IPS-NIHi7 (cell line): Measurements from ENCODE around the gene EMSY.
"Not testable (repeated sequence)": the region's sequence is repeated elsewhere in the genome, so short reads cannot be mapped to it uniquely, and the experiment has no call there.

Experiments used
- DNase-seq: peaks from one replicate; pipeline ENCODE4 v3.0.0; 2012; ENCODE audit warnings: mixed read lengths; ENCODE audit errors: extremely low spot score

The EMSY gene, protein sequence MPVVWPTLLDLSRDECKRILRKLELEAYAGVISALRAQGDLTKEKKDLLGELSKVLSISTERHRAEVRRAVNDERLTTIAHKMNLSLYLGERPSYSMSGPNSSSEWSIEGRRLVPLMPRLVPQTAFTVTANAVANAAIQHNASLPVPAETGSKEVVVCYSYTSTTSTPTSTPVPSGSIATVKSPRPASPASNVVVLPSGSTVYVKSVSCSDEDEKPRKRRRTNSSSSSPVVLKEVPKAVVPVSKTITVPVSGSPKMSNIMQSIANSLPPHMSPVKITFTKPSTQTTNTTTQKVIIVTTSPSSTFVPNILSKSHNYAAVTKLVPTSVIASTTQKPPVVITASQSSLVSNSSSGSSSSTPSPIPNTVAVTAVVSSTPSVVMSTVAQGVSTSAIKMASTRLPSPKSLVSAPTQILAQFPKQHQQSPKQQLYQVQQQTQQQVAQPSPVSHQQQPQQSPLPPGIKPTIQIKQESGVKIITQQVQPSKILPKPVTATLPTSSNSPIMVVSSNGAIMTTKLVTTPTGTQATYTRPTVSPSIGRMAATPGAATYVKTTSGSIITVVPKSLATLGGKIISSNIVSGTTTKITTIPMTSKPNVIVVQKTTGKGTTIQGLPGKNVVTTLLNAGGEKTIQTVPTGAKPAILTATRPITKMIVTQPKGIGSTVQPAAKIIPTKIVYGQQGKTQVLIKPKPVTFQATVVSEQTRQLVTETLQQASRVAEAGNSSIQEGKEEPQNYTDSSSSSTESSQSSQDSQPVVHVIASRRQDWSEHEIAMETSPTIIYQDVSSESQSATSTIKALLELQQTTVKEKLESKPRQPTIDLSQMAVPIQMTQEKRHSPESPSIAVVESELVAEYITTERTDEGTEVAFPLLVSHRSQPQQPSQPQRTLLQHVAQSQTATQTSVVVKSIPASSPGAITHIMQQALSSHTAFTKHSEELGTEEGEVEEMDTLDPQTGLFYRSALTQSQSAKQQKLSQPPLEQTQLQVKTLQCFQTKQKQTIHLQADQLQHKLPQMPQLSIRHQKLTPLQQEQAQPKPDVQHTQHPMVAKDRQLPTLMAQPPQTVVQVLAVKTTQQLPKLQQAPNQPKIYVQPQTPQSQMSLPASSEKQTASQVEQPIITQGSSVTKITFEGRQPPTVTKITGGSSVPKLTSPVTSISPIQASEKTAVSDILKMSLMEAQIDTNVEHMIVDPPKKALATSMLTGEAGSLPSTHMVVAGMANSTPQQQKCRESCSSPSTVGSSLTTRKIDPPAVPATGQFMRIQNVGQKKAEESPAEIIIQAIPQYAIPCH (N-terminal part only)

DNA sequence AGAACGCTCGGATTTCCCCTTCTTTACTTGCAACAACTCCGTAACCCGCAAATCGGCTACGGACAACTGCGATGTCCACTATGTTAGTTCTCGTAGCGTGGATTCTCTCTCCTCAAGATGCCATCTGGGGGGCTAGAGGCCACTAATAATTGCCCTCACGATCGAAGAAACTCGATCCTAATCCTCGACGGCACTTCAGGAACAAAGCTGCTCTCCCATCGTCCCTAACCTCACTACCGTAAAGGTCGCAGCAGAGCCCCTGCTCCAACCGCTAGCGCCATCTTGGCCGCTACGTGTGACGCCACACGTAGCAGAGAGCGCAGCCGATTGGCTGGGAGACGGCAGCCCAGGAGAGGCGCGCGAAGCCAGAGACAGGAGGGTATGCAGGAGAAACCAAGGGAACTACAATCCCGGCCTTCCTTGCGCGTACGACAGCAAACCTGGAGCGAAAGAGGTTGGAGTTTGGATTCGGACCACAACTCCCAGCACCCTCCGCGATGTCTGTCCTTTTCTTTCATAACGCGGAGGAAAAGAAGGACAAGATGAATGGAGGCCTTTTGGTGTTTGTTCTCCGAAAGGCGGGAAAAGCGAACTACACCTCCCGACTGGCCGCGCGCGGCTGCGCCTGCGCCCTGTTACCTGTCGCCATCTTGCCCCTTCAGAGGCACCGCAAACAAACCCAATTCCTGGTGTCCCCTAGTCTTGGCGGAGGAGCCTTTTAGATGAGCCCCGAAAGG lies at the start of gene EMSY:
EMSY (plus strand) TSS at position 635 of the 737 bp plus-strand sequence. CDS start 1,921 bp downstream, outside the sequence.
- DNase-seq: peak; percentile 96

DNA sequence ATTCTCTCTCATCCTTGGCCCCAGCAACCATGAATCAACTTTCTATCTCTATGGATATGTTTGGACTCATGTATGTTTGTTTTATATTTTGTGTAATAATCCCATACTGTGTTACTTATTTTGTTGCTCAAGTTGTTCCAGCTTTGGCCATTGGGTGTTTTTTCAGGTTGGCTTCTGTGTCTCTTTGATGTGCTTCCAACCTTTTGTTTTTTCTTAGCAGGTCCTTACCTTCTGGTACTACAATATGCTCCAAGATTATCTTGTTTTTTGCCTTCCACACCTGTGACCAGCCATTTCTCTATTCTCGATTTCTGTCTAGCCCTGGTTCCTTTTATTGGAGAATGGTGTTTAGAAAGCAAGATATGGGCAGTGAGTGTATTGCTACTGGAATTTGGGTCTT lies 49.5 kb upstream of the EMSY start:
- no peak for DNase-seq

DNA sequence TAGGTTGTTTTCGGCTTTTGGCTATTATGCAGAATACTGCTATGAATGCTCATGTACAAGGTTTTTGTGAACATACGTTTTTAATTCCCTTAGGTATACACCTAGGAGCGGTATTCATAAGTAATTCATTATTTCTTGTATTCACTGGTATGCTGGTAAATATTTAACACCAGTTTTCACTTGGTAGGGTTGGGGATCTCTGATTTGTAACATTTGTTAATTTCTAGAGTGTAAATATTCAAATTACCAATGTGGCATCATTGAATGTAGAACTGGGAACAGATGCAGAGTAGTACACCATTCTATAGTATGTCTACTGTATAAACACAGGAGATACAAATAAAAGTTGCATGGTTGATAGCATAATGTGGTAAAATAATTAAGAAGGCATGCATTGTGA lies 47.4 kb upstream of the EMSY start:
- no peak for DNase-seq

DNA sequence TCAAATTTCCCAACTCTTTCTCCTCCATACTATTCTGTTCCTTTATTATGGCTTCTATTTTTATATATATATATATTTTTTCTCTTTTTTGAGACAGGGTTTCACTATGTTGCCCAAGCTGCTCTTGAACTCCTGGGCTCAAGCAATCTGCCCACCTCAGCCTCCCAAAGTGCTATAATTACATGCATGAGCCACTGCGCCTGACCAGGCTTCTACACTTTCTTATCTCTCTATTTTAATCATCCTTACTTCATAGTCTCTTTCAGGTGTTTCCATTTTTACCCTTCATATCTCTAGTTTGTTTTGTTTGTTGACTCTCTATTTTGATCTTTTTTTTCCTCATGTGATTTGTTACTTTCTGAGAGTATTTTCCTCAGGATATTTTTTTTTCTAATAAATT lies 43.9 kb upstream of the EMSY start:
- DNase-seq: no peak

DNA sequence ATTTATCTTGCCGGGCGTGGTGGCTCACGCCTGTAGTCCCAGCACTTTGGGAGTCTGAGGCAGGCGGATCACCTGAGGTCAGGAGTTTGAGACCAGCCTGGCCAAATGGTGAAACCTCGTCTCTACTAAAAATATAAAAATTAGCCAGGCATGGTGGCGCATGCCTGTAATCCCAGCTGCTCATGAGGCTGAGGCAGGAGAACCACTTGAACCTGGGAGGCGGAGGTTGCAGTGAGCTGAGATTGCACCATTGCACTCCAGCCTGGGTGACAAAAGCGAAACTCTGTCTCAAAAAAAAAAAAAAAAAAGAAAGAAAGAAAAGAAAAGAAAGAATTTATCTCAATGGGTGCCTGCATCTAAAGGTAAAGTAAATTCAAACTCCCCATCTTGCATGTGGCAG lies 43.3 kb upstream of the EMSY start:
- not testable (repeated sequence) for DNase-seq

DNA sequence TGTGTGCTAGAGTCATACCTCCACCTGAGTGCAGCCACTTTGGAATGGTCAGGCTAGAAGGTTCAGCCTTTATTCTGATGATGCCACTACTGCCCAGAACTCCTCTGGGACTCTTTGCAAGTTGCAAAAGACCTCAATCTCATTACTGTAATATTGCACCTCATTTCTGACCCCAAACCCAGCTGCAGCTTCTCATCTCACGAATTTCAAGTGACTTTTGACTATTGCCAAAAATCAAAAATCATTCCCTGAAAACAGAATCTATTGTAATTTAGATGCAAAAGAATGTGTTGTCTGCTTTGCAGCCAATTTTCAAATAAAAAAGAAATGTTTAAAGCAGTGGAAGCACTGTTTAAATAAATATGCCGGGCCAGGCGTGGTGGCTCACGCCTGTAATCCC lies 38.5 kb upstream of the EMSY start:
- no peak for DNase-seq

DNA sequence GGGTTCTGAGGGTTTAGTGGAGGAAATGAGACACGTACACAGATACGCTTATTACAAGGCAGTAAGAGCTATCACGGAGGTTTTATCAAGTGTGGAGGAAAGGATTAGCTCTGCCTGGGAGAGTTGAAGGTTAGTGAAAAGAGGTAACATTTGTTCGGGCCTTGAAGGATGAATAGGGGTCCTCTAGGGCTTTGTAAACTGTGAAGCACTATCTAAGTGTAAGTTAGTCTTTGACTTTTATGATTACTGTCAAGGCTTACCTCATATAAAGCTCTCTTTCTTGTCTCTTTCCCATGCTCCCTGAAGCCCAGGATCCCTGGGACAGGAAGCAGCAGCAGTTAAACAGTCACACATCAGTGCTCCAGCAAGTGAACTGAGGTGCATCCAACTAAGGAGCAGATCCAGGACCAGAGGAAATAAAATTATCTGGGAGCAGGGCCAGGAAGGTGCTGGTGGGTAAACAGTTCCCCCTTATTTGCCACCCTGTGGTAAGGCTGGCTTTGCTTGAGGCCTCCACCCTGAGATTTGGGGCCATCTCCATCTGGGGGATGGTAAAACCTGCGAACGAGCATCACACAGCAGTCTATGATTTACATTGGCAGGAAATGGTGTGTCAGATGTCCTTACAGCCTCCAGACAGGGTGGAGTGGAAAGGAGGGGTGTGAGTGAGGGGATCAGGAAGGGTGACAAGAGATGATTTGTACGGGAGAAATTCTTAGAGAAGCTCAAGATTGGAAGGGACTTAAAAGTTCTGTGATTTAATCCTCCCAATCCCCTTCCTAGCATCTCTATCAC lies 36.5 kb upstream of the EMSY start:
- DNase-seq: no peak

DNA sequence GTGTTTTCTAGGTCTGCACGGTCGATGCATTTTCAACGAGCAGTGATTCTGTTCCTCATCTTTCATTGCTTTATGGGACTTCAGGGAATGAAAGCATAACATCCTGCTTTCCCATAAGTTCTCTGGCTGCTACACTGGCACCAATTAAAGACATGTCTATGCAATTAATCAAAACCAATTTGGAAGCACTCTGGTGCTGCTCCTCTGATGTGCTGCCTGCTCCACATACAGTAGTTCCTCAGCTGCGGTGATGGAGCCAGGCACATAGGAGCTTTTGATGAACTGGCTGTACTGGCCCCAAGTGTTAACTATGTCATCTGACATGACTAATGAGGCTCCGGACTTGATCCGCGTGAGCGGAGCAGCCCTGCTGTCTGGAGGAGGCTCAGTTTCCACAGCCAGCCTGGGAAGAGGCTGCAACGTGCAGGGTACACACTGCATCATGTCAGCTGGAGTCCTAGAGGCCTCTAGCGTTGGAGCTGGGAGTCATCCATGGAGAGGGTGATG lies 33.9 kb upstream of the EMSY start:
- no peak for DNase-seq

DNA sequence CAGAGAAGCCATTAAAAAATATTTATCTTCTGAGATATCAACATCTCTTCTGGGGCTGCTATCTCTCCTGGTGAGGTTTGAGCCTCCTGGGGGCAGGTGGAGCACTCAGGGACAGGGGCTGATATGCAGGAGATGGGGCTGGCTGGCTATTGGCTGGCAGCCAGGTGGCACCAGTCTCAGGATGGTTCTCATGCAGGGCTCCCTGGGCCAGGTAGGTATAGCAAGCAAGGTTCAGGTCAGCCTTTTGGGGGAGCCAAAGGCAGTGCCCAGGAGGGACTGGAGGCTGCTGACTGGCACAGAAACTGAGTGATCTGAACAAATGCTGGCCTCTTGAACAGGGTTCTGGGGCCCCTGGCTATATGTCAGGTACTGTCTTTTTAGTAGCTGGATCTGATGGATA lies 29.7 kb upstream of the EMSY start:
- DNase-seq: peak; percentile 67

DNA sequence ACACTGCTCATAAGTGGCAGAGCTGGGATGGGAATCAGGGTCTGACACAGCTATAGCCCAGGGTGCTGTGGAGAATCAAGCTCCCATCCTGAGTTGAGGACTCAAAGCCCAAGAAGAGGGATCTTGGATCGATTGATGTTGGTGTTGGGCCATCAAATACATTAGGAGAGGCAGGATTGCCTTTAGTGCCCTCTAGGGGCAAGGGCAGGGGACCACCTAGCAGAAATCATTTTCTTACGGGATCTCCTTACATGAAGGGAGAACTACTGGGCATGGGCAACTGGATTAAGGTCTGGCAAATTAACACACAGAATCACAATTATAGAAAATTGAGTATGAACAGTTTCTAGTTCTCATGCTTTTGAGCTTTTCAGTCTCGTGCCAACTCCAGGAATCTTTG lies 24.9 kb upstream of the EMSY start:
- peak; percentile 76 for DNase-seq

DNA sequence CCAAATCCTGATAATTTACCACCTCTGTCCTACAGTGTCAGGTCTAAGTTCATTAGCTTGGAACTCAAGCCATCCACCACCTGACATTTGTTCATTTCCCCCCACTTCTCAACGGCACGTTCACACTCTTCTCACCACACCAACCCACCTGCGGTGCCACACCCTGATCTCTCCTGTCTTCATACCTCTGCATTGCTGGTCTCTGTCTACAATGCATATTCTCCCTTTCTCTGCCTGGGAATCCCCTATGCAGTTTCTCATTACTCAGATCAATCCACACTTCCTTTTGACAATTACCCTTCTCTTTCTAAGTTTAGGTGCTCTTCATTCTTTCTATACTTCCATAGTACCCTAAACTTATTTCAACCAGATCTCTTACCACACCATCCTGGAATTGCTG lies 20.4 kb upstream of the EMSY start:
- no peak for DNase-seq

DNA sequence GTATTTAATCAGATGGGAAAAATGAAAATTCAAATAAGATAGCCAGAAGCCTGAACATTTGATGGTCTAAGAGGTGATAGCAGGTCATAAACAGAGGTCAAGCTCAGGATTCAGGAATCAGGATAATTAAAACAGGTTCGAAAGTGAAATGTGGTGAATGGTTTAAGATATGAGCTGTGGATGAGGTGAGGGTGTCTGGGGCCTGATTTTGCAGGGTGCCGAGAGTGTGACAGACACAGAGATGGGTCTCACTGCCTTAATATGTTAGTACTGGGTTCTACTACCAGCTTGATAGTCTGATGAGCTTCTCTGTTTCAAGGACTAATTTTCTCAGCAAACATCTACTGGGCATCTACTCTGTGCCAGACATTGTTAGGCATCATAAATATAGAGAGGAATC lies 19.9 kb upstream of the EMSY start:
- no peak for DNase-seq

DNA sequence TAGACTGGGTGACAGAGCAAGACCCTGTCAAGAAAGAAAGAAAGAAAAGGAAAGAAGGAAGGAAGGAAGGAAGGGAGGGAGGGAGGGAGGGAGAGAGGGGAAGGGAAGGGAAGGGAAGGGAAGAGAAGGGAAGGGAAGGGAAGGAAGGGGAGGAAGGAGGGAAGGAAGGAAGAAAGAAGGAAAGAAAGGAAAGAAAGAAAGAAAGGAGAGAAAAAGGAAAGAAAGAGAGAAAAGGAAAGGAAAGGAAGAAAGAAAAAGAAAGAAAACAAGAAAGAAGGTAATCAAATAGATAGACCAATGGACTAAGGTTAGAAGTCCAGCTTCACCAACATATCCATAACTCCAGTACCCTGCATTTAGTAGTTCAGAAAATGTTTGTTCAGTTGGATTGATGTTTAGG lies 18.2 kb upstream of the EMSY start:
- DNase-seq: no peak

DNA sequence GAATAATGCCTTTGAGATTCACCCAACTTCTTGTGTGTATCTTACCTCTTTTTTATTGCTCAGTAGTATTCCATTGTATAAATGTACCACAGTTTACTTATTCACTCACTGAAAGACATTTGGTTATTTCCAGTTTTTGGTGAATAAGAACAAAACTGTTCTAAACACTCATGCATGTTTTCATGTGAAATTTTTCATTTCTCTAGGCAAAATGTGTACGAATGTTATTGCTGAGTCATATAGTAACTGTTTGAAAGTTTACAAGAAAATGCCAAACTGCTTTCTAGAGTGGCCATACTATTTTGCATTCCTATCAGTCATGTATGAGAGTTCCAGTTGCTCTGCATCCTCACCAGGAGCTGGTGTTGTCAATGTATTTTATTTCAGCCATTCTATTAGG lies 8.8 kb upstream of the EMSY start:
- DNase-seq: no peak

DNA sequence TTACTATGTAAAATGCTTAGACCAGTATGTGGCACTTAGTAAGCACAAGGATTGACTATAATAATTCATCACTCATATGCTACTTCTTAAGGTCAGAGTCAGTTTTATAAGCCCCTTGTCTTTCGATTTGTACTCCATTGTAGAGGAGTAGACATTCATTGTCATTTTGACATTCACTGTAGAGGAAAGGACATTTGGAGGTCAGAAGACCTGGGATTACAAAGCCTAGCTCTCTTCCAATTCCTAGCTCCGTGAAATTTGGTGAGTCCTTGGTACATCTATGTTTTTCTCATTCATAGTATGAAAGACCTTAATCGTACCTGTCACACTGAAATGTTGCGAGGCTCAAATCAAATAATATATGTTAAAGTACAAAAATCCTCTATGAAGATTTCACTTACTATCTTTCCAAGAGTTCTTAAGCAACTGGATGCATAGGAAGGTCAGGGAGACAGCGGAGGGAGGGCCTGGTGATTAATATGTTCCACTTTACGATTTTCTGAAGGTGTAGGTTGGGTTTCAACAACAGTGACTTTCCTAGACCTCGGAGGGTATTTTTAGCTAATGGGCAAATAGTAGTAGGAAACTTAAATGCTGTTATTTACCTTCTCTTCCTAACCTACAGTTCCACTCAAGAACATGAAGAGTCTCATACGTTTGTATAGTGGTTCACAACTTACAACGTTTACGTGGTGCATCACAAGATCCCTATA lies 1.4 kb upstream of the EMSY start:
- no peak for DNase-seq

DNA sequence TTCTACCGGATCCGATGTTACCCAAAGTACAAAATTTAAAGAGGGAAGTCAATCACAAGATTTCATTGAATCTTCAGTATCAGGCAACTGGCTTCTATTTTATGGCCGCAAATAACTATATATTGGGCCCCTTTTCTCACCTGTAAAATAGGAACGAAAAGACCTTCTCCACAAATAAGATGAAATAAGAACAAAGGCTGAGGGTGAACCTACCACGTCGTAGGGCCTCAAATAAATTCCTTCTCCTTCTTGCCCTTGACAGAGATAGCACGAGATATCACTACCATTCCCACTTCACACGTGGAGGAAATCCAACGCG lies 794 bp upstream of the EMSY start:
- DNase-seq: no peak

DNA sequence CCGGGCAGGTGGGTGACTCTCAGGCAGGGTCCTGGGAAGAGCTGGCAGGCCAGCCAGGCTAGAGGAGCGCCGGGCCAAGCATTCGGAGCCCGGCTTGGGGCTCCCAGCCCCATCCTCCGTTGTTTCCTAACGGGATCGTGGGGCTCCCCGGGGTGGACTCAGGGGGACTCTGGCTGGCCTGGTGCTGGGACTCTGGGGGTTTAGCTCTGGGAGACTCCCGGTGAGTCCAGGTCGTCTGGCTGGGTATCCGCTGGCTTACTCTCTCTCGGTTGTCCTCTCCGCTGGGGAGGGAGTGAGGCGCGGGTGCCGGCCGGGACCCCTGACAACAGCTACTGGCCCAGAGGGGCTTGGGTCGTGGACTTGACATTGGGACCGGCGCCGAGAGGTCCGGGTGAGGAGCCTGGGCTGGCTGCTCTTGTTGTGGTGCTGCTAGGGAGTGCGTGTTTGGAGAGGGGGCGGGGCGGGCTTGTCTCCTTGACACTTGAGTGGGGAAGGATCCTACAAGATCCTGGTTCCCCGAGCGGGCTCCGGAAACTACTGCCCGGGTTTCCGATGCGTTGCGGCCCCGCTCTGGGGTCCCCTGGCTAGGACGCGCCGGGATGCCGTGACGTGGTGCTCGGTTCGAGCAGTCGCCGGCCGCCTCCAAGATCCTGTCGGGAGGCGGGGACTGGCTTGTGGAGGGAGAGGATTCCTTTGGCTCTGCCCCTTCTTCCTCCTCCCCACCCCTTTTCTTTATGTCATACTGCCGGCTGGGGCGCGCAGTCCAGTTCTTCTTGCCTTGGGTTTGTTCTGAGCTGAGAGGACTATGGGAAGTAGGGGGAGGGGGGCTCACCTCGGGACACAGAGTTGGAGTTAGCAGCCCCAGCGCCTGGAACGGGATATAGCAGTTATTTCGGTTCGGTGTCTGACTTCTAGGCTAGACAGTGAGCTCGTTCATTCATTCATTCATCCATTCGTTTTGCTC lies 585 bp downstream of the EMSY start:
- peak; percentile 81 for DNase-seq

DNA sequence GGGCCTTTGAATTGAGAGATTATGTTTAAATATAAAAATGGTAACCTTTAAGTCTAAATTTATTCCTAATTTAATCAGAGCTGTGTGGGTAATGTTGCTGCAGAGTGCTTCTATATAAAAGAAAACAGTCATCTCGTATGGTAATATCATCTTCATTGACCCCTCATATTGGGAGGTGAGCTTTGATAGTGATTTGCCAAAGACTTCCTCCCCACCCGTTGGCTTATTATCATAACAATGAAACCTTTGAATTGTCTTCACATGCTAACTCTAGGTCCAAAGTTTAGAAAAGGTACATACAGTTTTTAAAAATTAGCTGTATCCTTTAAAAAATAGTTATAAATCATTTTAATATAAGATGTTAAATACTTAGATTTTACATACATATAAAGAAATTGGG lies 3.7 kb downstream of the EMSY start:
- DNase-seq: no peak

DNA sequence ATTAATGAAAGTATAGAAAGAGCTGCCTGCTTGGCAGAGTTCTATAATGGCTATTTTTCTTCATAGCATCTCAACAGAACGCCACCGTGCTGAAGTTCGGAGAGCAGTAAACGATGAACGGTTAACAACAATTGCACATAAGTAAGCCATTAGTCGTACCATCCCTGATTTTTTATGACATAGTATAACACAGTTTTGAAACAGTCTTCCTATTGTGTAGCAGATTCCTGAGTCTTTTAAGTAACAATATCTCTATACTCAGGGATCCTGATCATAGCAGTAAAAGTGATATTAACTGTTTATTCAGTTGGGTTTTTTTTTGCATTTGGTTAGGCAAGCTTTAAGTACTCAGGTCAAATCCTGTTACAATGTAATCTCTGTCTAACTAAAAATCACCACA lies 8.4 kb downstream of the EMSY start:
- DNase-seq: no peak
